HL-60 (cell line): ENCODE measurements around the gene ZNF410.

Source experiments
- DNase-seq, 2 experiments: peaks; one replicate each; pipeline ENCODE4 v3.0.0-alpha.2; 2010 to 2020; ENCODE audit warnings: low read depth in 1 of 2, low spot score in 1 of 2
- H3K27ac ChIP-seq: fragments of 250-450 bp; sonication (Bioruptor Pico); replicated peaks from 2 replicates; pipeline ENCODE4 v1.5.1; 2020; ENCODE audit warnings: mild to moderate bottlenecking, moderate library complexity
- H3K27me3 ChIP-seq: fragments of 250-450 bp; sonication (Bioruptor Pico); 2 replicates; pipeline ENCODE4 v1.5.1; 2021; ENCODE audit warnings: mild to moderate bottlenecking, moderate library complexity; ENCODE audit not compliant: insufficient read depth, poor library complexity, severe bottlenecking
- H3K4me3 ChIP-seq: replicated peaks from 2 replicates; pipeline ENCODE4 v1.5.1; 2011; ENCODE audit warnings: mild to moderate bottlenecking, control low read depth, low read length; ENCODE audit not compliant: insufficient read depth
- CTCF ChIP-seq: IDR thresholded peaks from one replicate; pipeline ENCODE4 v1.5.1; 2011; ENCODE audit warnings: low read length, control low read depth, inconsistent platforms; ENCODE audit not compliant: insufficient read depth
- GABPA ChIP-seq: IDR thresholded peaks from 2 replicates; pipeline ENCODE4 v1.6.1; 2012; ENCODE audit warnings: low read depth
- POLR2AphosphoS5 ChIP-seq: IDR thresholded peaks from 2 replicates; pipeline ENCODE4 v1.6.1; 2012; ENCODE audit warnings: low read depth
- REST ChIP-seq: IDR thresholded peaks from 2 replicates; pipeline ENCODE4 v1.6.1; 2012; ENCODE audit warnings: low read depth; ENCODE audit not compliant: insufficient replicate concordance
- SPI1 ChIP-seq: IDR thresholded peaks from 2 replicates; pipeline ENCODE4 v1.6.1; 2012; ENCODE audit warnings: low read depth, mild to moderate bottlenecking, borderline replicate concordance

ZNF410 gene

GRCh38 chr14:73958591-73958990 is 71.9 kb downstream of the ZNF410 start:
- Histone ChIP-seq H3K4me3 (no peak overlapping the region), H3K27ac (no peak overlapping the region), H3K27me3 (no peaks in the 10 kb centered on the region)
- DNase-seq = no peak
- TF ChIP-seq GABPA = no peak

- Histone ChIP-seq H3K27ac (no peak overlapping the region), H3K4me3 (no peak overlapping the region), H3K27me3 (no peaks in the 10 kb centered on the region)
- no peak for TF ChIP-seq CTCF
- TF ChIP-seq SPI1 = no peak
- TF ChIP-seq POLR2AphosphoS5 = no peak
- TF ChIP-seq GABPA = no peak
- no peak for TF ChIP-seq REST
- no peak for DNase-seq
These were observed 74.5 kb downstream of the ZNF410 start for GRCh38 chr14:73961192-73961591.

GRCh38 chr14:73965216-73965615 is 78.6 kb downstream of the ZNF410 start:
- no peak overlapping the region for H3K4me3 ChIP-seq
- no peak for DNase-seq
- H3K27me3 ChIP-seq = no peaks in the 10 kb centered on the region
- no peak for TF ChIP-seq POLR2AphosphoS5
- TF ChIP-seq SPI1 = no peak
- no peak for TF ChIP-seq CTCF
- no peak overlapping the region for H3K27ac ChIP-seq

- TF ChIP-seq CTCF (no peak), REST (no peak), GABPA (no peak)
- no peaks in the 10 kb centered on the region for H3K27me3 ChIP-seq
- no peak overlapping the region for H3K27ac ChIP-seq
- no peak overlapping the region for H3K4me3 ChIP-seq
- no peak for DNase-seq
These were observed 82.2 kb downstream of the ZNF410 start for GRCh38 chr14:73968885-73969284.
